CD4-positive, alpha-beta T cell (primary cell): ENCODE results near the gene ADAMTS17. TPM values are rescaled to one million over a fixed set of nuclear protein-coding genes. Genes with fewer than 3 reads are reported as not detected.

ENCODE experiments used
- ATAC-seq: fragments of 200-7000 bp; cut with Tn5 transposase; one replicate; pipeline ENCODE4 v1.10.0; 2022; ENCODE audit warnings: mild to moderate bottlenecking; ENCODE audit not compliant: poor library complexity
- CTCF ChIA-PET: fragments of 350-600 bp; sonication (Branson Sonifier 250); formaldehyde crosslinking; loops from one replicate; lab custom pipeline; 2021; ENCODE audit warnings: antibody characterized with exemption, inconsistent platforms; lab: Charles Lee
- POLR2A ChIA-PET: fragments of 350-600 bp; sonication (Branson Sonifier 250); formaldehyde crosslinking; loops from one replicate; lab custom pipeline; 2021; ENCODE audit warnings: antibody characterized with exemption, inconsistent platforms; lab: Charles Lee
- DNase-seq, 14 experiments: peaks; one replicate each; pipeline ENCODE4 v3.0.0-alpha.2; 2013 to 2020; ENCODE audit warnings: mixed read lengths in 2 of 14
- H3K27ac ChIP-seq, 2 donors: one replicate each; pipeline versions ENCODE4 v1.5.1 to v1.7.0; 2013; ENCODE audit warnings: low read length in 2 of 2, low read depth in 1 of 2, mild to moderate bottlenecking in 1 of 2
- H3K27me3 ChIP-seq, 2 experiments: 1 replicate in 1 of 2; 2 replicates in 1 of 2; pipeline versions ENCODE4 v1.6.1 to v1.7.0; 2013; ENCODE audit warnings: low read length in 2 of 2, control low read depth in 1 of 2, mild to moderate bottlenecking in 1 of 2, moderate library complexity in 1 of 2; ENCODE audit not compliant: insufficient read depth in 2 of 2, control insufficient read depth in 1 of 2
- H3K36me3 ChIP-seq: one replicate; pipeline ENCODE4 v1.6.1; 2013; ENCODE audit warnings: low read length, control low read depth; ENCODE audit not compliant: insufficient read depth
- H3K4me1 ChIP-seq: one replicate; pipeline ENCODE4 v1.6.1; 2013; ENCODE audit warnings: low read length, control low read depth; ENCODE audit not compliant: insufficient read depth
- H3K4me3 ChIP-seq: one replicate; pipeline ENCODE4 v1.5.1; 2013; ENCODE audit warnings: mild to moderate bottlenecking, low read length, moderate library complexity
- H3K9me3 ChIP-seq, 2 experiments: 1 replicate in 1 of 2; 2 replicates in 1 of 2; pipeline versions ENCODE4 v1.6.1 to v1.7.0; 2013; ENCODE audit warnings: low read length in 2 of 2, mild to moderate bottlenecking in 2 of 2, control low read depth in 1 of 2, moderate library complexity in 1 of 2; ENCODE audit not compliant: control insufficient read depth in 1 of 2, insufficient read depth in 1 of 2
- H3K27ac Mint-ChIP-seq: one replicate; pipeline ENCODE4 v1.8.0; 2020; ENCODE audit warnings: mixed read lengths
- H3K27me3 Mint-ChIP-seq: one replicate; pipeline ENCODE4 v1.8.0; 2021; ENCODE audit warnings: mixed read lengths
- H3K36me3 Mint-ChIP-seq: one replicate; pipeline ENCODE4 v1.8.0; 2021; ENCODE audit warnings: low read depth, mixed read lengths
- H3K4me1 Mint-ChIP-seq: one replicate; pipeline ENCODE4 v1.8.0; 2021; ENCODE audit warnings: low read depth, mixed read lengths
- H3K4me3 Mint-ChIP-seq: one replicate; pipeline ENCODE4 v1.8.0; 2020; ENCODE audit warnings: mild to moderate bottlenecking, mixed read lengths
- H3K9me3 Mint-ChIP-seq: one replicate; pipeline ENCODE4 v1.8.0; 2020; ENCODE audit warnings: mixed read lengths
- CTCF ChIP-seq: fragments of 200-600 bp; IDR thresholded peaks from one replicate; pipeline ENCODE4 v1.8.0; 2022; ENCODE audit warnings: antibody characterized with exemption, mild to moderate bottlenecking
- intact Hi-C, 2 experiments: fragments of 100-400 bp; cut with DNase I in 1 of 2; cut with micrococcal nuclease in 1 of 2; formaldehyde crosslinking; loops; one replicate each; pipeline versions ENCODE4 v1.15.1 to v1.9.0; 2023 to 2025; cut with DNase I, micrococcal nuclease
- total RNA-seq, 174 experiments: library from RNA in 2 of 174; stranded (reverse) in 2 of 174; gene quantifications; one replicate each; pipeline ENCODE4 v1.2.3 and lab custom pipeline; 2021 to 2026

Gene ADAMTS17
- total RNA-seq, 2 experiments from 2014 or later: 9.9 to 13.2 TPM

GRCh38 chr15:100310041-100310405 is 31.8 kb downstream of the ADAMTS17 start:
- H3K4me3 Mint-ChIP-seq: no peak overlapping the region
- POLR2A ChIA-PET: no interaction called here
- Histone ChIP-seq H3K4me1 (no peaks in the 10 kb centered on the region), H3K36me3 (peaks cover 3% of the 10 kb centered on the region), H3K4me3 (no peak overlapping the region), H3K27me3 (no peaks in the 10 kb centered on the region), H3K27ac (no peak overlapping the region), H3K9me3 (peaks cover 0 to 6% of the 10 kb centered on the region in 2 experiments)
- ATAC-seq (no peak), DNase-seq (no peak)
- CTCF ChIA-PET: no interaction called here
- H3K27me3 Mint-ChIP-seq: no peaks in the 10 kb centered on the region
- TF ChIP-seq CTCF: no peak
- H3K36me3 Mint-ChIP-seq: peaks cover 18% of the 10 kb centered on the region
- peaks cover 10% of the 10 kb centered on the region for H3K4me1 Mint-ChIP-seq
- H3K27ac Mint-ChIP-seq: no peak overlapping the region
- no peaks in the 10 kb centered on the region for H3K9me3 Mint-ChIP-seq
- intact Hi-C loops: loop anchor here in 1 of 2 experiments (5.0 kb wide), 1 partner anchor 48 kb away; no protein-coding TSS in a partner anchor

- no peak overlapping the region for H3K27ac ChIP-seq
- intact Hi-C loops: loop anchor here in 1 of 2 experiments (5.0 kb wide), 1 partner anchor 47 kb away; no protein-coding TSS in a partner anchor
- H3K4me1 ChIP-seq: no peaks in the 10 kb centered on the region
- Mint-ChIP-seq H3K27me3 (no peaks in the 10 kb centered on the region), H3K27ac (no peak overlapping the region), H3K4me3 (no peak overlapping the region), H3K36me3 (peaks cover 18% of the 10 kb centered on the region), H3K9me3 (no peaks in the 10 kb centered on the region), H3K4me1 (peaks cover 10% of the 10 kb centered on the region)
- H3K4me3 ChIP-seq: no peak overlapping the region
- no peak for TF ChIP-seq CTCF
- H3K27me3 ChIP-seq: no peaks in the 10 kb centered on the region
- peaks cover 3% of the 10 kb centered on the region for H3K36me3 ChIP-seq
- DNase-seq (no peak), ATAC-seq (no peak)
- H3K9me3 ChIP-seq: peaks cover 0 to 6% of the 10 kb centered on the region in 2 experiments
- POLR2A ChIA-PET: no interaction called here
- CTCF ChIA-PET: no interaction called here
These were observed 32.4 kb downstream of the ADAMTS17 start for GRCh38 chr15:100309109-100310040.

GRCh38 chr15:100308608-100309007 is 33.2 kb downstream of the ADAMTS17 start:
- ChIA-PET POLR2A (no interaction called here), CTCF (no interaction called here)
- no peaks in the 10 kb centered on the region for H3K9me3 Mint-ChIP-seq
- Histone ChIP-seq H3K27ac (no peak overlapping the region), H3K9me3 (peaks cover 0 to 6% of the 10 kb centered on the region in 2 experiments), H3K27me3 (no peaks in the 10 kb centered on the region), H3K36me3 (peaks cover 3% of the 10 kb centered on the region), H3K4me3 (no peak overlapping the region), H3K4me1 (no peaks in the 10 kb centered on the region)
- intact Hi-C loops: no loop called here
- H3K27ac Mint-ChIP-seq: no peak overlapping the region
- peaks cover 18% of the 10 kb centered on the region for H3K36me3 Mint-ChIP-seq
- no peak for TF ChIP-seq CTCF
- peaks cover 10% of the 10 kb centered on the region for H3K4me1 Mint-ChIP-seq
- DNase-seq: no peak
- no peak for ATAC-seq
- H3K4me3 Mint-ChIP-seq: no peak overlapping the region
- H3K27me3 Mint-ChIP-seq: no peaks in the 10 kb centered on the region
